ENCODE data around the gene AMELY.

DNA sequence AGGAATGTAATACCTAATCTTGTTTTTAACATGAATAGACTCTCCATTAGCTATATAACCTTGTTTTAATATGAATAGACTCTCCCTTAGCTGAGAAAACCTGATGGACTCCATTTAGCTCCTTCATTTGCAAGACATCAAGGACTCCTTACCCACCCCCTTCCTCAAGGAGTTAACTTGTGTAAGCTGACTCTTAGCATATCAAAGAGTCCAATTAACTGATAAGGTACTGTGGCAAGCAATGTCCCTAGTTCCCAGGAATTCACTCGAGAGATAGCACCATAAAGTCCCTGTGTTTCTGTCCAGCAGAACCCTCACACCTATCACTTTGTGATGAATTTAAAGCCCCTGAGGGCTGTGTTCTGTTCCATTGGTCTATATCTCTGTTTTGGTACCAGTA lies 16.3 kb downstream of the AMELY start:
- TF ChIP-seq, protein P1, sequence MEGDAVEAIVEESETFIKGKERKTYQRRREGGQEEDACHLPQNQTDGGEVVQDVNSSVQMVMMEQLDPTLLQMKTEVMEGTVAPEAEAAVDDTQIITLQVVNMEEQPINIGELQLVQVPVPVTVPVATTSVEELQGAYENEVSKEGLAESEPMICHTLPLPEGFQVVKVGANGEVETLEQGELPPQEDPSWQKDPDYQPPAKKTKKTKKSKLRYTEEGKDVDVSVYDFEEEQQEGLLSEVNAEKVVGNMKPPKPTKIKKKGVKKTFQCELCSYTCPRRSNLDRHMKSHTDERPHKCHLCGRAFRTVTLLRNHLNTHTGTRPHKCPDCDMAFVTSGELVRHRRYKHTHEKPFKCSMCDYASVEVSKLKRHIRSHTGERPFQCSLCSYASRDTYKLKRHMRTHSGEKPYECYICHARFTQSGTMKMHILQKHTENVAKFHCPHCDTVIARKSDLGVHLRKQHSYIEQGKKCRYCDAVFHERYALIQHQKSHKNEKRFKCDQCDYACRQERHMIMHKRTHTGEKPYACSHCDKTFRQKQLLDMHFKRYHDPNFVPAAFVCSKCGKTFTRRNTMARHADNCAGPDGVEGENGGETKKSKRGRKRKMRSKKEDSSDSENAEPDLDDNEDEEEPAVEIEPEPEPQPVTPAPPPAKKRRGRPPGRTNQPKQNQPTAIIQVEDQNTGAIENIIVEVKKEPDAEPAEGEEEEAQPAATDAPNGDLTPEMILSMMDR (conservative IDR thresholded peaks at IDR 0.05 in 1 of 2, IDR thresholded peaks at IDR 0.05 in 1 of 2; ENCODE audit: low read depth in 1 of 2, low read length in 2 of 2) = no peak
- TF ChIP-seq EZH2 (IDR thresholded peaks at IDR 0.05; ENCODE audit: low read length, missing control alignments) = no peak

Data from fibroblast of lung (primary cell).